ENCODE data around the gene PARP16. TPM values are rescaled to one million over a fixed set of nuclear protein-coding genes. Genes with fewer than 3 reads are reported as not detected.

Gene PARP16, protein sequence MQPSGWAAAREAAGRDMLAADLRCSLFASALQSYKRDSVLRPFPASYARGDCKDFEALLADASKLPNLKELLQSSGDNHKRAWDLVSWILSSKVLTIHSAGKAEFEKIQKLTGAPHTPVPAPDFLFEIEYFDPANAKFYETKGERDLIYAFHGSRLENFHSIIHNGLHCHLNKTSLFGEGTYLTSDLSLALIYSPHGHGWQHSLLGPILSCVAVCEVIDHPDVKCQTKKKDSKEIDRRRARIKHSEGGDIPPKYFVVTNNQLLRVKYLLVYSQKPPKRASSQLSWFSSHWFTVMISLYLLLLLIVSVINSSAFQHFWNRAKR
- polyA plus RNA-seq (ENCODE audit: insufficient read length in 4 of 4) = 10 to 100 TPM; 17.2 to 19.8 (median 17.6) TPM

DNA sequence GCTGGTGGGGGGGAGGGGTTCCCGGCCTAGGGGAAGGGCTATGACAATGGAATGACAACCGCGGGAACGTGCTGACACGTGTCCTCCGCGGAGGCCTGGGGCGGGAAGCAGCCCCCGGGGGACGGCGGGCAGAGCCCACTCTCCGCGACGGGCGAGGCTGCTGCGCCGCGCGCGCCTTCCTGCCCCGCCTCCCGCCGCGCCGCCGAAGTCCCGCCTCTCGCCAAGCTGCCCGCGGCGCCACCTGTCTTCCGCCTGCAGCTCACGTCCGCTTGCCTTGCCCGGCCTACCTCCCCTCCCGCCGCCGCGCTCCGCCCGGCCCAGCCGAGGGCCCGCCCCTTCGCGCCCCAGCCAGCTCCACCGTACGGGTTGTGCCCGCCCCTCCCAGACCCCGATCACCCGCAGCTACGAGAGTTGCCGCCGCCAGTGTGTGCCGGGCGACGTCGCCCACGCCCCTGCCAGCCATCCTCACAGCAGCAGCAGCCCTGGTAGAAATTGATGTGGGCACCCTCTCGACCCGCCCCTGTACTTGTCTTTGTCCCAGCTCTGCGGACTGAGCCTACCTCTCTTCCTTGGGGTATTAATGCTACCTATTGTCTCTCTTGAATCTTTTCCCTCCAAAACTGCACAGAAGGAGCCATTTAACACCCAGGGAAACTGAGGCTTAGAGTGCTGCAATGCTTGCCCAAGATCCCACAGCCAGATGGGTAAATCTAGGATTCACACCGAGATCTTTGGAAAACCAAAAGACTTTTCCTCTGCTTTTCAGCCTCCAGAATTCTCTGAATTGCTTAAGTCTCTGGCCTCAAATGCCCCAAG lies at the start of gene PARP16:
Gene PARP16 (minus strand): TSS at position 180 of the 816 bp plus-strand sequence. CDS start 457 bp downstream, outside the sequence.
- DNase-seq (ENCODE audit: low read depth in 4 of 4, low spot score in 3 of 4) = peak; percentile 75 to 81 (median 76)

DNA sequence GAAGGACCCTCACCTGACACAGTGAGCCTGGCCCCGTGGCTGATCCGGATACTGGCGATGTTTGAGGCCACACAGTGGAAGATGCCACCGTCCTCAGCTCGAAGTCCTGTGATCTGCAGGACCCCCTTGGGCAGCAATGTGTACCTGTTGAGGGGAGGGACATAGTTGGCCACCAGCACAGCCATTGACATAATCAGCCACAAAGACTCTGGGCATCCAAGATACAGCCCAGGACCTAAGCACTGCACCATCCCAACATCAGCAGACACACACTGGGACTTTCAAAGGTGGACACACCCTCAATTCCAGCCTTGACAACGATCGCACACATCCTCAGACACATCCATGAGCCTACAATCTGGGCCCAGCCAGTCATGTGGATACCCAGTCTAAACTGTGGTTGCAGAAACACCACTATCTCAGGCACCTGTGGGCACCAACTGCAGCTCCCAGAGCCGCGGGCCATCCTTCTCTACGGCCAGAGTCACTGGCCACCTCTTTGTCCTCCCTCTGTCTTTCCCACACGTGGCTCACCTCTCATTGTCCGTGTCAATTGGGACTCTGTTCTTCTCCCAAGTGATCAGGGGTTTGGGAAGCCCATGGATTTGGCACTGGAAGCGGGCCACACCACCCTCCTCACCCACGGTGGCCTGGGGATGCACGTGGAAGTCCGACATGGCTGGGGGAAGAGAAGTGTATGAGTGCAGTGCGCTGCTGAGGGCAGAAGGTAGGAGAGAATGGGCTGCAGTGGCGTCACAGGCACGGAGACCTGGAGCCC lies 48.8 kb upstream of the PARP16 start:
- no peak for DNase-seq (ENCODE audit: low read depth in 4 of 4, low spot score in 3 of 4)

DNA sequence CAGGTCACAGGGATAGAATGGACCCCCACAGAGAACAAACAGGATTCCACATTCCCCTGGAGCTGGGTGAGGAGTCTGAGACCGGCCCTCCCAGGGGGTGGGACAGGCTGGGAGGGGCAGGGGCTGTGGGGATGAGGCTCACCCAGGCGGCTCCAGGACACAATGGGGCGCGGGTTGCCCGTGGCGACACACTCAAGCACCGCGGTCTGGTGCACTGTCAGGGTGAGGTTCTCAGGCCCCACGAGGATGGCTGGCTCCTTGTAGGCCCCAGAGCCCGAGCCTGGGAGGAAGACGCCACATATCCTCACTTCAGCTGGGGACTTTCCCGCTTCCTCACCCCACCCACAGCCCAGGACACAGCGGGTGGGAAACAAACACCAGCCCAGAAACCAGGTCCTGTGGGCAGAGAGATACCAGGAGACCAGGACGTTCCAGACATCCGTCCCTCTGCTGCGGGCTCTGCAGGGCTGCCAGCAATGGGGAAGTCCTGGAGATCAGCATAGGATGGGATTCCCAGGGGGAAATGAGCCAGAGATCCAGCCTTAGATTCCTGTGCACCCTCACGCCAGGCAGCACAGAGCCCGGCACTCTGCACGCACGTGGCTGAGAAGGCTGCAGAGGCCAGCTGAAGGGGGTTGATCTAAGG lies 48.0 kb upstream of the PARP16 start:
- DNase-seq (ENCODE audit: low read depth in 4 of 4, low spot score in 3 of 4) = no peak

DNA sequence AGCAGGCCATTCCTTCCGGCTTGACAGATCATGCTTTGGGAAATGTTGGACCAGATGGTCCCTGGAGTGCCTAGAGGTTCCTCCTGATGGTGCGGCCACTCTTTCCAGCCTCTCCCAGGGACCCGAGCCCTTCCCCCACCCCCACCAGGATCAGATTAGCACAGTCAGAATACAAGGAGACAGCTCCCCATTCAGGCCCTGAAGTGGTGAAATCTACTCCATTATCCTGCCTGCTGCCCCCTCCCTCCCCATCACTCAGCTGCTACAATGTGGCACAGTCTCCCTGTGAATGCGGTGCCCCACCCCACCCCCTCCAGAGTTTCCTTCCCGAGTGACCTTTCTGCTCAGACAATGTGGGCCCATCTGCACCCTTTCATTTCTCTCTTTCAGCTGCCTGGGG lies 47.2 kb upstream of the PARP16 start:
- DNase-seq (ENCODE audit: low read depth in 4 of 4, low spot score in 3 of 4) = no peak

DNA sequence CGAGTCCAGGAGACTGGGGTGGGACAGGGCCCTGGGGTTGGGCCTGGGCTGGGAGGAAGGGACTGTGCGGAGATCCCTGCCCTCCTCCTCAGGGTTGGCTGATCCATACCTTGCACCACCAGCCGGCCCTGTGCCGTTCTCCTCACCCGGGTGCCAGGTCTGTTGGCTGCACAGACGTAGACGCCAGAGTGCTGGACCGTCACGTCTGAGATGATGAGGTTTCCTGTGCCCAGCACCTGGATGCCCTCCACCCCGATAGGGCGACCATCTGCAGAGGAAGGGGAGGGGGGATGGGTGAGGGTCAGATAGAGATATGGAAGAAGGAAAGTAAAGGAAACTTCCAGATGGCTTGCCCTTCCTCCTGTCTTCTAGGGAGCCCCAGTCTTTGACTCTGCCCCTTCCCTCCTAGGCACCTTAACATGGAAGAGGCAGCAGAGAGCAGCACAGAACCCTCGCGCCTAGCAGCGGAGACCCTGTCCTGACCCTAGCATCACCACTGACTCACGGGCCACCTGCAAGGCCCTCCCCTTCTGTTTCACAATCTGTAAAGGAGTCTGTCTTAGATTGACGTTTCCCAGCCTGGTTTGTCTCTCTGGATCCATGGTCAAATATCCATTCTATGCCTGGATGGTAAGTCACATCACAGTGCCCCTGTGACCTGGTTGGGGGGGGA lies 46.6 kb upstream of the PARP16 start:
- DNase-seq (ENCODE audit: low read depth in 4 of 4, low spot score in 3 of 4) = no peak

DNA sequence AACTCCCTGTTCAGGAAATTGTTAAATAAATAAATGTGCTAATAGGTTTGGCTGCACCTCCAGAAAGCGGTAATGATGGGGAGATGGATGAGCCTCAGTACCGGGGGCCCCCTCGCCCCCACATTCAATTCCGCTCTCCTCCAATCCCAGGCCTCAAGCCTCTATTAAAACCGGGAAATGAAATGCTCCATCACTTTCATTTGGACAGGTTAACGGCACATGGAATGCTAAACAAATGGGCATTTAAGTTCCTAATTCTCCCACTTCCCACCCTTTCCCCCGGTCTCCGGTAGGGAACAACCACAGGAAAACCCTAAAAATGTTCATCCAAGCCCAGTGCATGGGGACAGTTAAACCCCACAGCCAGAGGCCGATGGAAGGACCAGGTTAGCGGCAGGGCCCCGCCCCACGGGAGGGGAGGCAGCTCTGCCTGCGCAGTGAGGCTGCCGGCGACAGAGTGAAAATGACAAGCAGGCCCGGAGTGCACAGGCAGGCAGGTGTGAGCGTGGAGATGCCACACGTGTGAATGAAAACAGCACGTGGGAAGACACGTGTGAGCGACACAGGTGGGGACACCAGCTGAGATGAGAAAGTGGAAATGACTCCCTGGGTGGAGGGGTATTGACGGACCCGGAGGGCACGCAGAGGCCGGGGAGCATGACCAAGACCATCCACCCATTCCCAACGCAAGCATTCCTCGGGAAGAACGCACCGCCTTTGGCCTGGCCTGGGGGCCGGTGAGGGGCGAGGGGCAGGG lies 45.9 kb upstream of the PARP16 start:
- DNase-seq (ENCODE audit: low read depth in 4 of 4, low spot score in 3 of 4) = no peak

DNA sequence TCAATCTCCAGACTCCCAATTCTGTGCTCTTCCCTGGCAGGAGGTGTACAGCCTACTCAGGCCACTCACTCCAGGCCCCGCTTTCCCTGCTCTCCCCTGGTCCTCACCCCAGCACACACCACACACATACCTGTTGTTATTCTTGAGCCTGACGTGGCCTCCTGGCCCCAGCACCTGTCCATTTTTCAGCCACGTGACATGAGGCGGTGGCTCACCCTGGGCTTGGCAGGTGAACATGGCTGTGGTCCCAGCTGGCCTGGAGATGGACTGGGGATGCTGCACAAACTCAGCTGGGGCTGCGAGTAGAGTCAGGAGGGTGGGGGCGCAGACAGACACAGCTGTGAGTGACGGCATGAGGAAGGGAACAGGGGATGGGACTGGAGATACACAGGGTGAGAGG lies 45.1 kb upstream of the PARP16 start:
- no peak for DNase-seq (ENCODE audit: low read depth in 4 of 4, low spot score in 3 of 4)

DNA sequence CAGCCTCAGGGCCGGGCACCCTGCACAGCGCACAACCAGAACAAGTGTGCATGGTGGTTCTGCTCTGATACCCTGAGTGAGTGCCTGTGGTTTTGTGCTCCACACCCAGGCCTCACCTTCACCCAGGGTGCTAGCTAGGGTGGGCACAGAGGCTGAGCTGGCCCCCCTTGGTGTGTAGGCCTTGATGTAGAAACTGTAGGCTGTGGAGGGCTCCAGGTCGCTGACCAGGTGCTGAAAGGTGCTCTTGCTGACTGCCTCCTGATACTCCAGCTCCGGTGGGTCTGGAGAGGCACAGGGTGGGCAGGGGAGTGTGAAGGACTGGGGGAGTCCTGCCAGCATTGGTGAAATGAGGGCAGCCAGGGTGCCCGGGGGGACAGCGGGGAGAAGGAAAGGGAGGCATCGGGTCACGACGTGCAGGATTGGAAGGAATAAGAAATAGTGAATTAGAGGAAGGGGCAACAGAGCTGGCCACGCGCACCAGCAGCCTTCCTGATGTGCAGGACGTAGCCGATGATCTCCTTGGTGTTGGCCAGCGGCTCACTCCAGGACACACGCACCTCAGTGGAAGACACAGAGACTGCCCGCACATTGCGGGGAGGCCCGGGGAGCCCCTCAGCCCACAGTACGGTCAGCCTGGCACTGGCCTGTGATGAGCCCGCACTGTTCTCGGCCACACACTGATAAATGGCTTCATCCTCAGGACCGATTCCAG lies 44.4 kb upstream of the PARP16 start:
- no peak for DNase-seq (ENCODE audit: low read depth in 4 of 4, low spot score in 3 of 4)

DNA sequence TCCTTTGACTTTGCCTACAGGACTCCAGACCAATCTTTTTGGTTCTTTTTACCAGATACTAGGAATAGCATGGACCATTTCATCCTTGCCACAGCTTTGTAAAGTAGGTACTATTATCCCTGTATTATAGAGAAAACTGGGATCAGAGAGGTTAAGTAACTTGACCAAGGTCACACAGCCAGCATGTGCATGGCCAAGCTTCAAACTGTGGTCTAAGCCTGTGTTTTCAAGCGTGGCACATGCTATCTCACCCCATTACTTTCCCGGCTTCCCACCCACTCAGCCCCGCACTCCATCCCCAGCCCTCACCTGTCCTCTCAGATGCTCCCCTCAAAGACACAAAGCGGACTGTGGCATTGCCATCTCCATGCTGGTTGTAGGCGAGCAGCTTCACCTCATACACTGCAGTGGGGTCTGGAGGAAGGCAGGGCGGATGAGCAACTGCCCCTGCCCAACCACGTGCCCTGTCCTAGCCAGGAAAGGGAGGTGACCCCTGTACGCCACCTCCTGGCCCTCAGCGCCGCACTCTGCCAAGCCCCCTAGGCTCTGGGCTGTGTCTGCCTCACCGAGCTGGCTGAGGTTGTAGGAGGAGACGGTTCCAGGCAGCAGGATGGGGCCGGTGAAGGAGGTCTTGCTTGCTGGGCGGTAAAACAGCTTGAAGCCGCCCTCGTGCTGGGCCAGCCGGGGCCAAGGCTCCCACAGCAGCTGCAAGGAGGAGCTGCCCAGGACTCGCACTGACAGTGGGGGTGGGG lies 43.5 kb upstream of the PARP16 start:
- no peak for DNase-seq (ENCODE audit: low read depth in 4 of 4, low spot score in 3 of 4)

DNA sequence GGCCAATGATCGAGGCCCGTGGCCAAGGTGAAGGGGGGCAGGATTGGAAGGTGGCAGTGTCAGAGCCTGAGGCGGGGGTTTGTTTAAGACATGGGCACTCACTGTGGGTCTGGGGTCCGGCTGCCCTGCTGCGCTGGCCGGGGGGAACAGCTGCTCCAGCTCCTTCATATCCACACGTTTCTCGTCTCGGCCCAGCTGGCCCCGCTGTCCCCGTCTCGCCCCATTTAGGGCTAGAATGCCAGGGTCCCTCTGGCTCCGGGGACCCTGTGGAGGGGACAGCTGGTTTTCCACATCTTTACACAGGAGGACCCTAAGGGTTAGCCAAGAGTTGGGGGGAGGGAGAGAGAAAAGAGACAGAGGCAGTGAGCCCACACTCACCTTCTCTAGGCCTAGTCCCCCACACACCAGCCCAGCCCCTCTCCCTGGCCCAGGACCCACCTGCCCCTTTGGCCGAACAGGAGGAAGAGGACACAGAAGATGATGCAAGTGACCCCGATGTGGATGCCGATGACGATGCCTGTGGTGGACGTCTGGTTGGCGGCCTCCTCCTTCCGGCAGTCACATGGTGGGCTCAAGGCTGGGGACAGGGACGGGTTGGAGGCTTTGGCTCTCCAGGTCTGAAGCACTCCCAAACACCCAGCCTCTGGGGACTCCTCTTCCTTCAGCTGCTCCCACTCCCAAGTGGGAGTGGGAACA lies 42.8 kb upstream of the PARP16 start:
- DNase-seq (ENCODE audit: low read depth in 4 of 4, low spot score in 3 of 4) = no peak

DNA sequence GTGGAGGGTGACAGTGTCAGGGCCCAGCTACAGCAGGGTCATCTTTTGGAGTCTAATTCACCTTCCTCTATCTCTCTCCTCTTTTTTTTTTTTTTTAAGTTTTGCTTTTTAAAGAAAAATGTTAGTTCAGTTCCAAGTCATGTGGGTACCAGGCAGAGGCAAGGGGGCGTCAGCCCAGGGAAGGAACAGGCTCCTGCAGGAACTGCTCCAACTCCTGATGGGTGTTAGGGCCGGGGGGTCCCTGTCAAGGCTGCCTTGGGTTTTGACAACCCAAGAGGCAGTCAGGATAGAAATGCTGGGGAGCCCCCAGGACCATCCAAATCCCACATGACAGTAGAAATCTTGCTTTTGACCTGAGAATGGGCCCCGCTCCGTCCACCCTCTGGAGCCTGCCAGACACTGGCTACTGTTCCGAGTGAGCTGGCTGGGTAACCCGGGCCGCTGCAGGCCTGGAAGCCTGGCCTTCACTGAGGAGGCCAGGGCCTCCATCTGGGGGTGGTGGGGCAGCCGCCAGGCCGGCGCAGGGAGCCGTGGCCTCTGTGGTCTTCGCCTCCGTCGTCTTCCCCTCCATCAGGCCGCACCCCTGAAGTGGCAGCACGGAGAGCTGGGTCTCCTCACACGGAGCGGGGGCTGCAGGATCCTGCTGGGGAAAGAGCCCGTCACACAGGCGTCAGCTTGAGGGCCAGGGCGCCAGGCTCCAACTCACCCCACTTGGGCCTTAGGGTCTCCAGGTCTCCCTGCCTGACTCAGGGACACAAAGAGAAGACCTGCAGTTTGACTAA lies 42.0 kb upstream of the PARP16 start:
- DNase-seq (ENCODE audit: low read depth in 4 of 4, low spot score in 3 of 4) = no peak

DNA sequence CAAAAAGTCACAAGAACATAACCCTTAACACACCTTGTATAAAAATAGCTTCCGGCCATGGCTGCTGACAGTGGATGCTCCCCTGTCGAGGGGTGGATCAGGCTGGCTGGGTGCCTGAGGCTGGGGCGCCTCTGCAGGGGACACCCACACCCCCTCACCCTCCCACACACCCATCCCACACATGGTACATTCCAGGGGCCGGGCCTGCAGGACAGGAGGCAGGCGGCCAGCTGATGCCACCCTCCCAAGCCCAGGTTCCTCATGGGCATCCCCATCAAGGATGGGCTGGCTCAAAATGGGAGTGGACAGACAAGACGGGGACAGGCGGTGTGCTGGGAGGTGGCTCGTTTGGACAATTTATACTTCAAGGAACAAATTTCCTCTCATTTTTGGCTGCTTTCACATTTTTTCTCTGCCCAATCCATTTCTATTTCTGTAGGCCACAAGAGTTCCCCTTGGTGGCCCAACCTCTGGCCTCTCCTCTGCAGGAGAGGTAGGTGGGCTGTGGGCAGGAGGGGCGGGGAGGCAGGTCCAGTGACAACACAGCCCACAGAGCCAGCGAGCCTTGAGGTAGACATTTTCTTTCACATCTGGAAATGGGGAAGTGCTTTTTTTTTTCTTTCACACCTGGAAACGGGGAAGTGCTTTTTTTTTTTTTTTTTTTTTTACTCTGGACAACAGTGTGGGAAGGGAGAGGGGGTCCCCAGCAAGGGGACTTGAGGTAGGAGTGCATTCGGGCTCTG lies 41.1 kb upstream of the PARP16 start:
- no peak for DNase-seq (ENCODE audit: low read depth in 4 of 4, low spot score in 3 of 4)

DNA sequence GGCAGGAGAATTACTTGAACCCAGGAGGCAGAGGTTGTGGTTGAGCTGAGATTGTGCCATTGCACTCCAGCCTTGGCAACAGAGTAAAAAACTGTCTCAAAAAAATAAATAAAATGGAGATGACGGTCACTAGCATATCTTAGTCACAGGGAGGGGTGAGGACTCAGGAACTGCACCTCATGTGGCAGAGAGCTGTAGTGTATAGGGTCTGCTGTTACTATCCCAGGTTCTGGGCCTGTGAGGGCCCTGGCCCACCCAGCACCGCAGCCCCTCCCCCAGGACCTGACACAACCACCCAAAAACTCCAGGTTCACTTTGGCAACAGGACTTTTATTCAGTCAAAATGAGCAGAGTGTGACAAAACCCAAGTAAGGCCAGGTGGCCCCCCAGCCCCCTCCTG lies 40.1 kb upstream of the PARP16 start:
- DNase-seq (ENCODE audit: low read depth in 4 of 4, low spot score in 3 of 4) = no peak

DNA sequence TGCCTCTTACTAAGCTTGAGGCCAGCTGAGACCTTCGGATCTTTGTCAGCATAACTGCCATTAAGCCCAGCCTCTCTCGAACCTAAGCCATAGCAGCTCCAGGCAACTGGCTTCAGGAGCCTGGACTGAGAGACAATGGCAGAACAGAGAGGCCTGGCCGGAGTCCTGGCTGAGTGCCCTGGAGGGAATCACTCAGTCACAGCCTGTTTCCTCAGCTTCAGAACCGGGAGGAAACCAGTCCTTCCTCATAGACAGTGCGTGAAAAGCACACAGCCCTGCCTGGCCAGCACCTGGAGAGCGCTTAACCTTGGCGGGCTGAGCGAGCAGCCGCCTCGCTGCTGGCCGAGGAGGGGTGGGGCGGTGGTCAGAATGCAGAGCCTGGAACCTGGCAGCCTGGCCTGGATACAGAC lies 39.4 kb upstream of the PARP16 start:
- no peak for DNase-seq (ENCODE audit: low read depth in 4 of 4, low spot score in 3 of 4)

DNA sequence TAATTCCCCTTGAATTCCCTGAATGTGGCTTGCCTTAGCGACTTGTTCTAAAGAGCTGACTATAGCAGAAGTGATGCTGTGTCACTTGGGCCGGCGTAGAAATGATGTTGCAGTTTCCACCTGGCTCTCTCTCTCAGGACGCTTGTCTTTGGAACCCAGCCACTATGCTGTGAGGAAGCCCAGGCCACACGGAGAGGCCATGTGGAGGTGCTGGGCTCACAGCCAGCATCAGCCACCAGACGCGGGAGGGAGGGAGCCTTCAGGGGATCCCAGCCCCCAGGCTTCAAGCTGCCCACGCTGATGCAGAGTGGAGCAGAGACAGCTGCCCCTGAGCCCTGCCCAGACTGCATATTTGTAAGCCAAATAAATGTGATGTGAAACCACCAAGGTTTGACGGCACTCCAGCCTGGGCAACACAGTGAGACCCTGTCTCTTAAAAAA lies 36.4 kb upstream of the PARP16 start:
- DNase-seq (ENCODE audit: low read depth in 4 of 4, low spot score in 3 of 4) = no peak

DNA sequence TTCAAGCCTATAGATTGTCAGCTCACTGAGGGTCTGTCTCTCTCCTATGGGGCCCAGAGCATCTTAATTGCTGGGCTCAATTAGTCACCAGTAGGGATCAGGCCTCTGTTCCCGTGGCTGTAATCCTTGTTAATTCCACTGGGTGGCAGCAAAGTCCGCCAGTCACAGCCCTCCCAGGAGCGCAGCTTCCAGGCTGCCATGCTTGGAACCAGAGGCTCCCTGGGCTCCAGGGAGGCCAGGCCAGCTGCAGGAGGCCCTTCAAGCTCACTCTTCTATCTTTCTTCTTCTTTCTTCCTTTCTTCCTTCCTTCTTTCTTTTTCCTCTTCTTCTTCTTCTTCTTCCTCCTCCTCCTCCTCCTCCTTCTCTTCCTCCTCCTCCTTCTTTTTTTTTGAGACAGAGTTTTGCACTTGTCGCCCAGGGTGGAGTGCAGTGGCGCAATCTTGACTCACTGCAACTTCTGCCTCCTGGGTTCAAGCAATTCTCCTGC lies 32.2 kb upstream of the PARP16 start:
- DNase-seq (ENCODE audit: low read depth in 4 of 4, low spot score in 3 of 4) = peak in 2 of 4 donors; percentile 68 to 78

Data from right renal pelvis (tissue), 4 donors.